GM19397 (cell line): ENCODE data around the gene ALDOB.
A peak's percentile ranks its signal among the peaks of the same experiment; 100 is the strongest.

Source experiments
- ATAC-seq: cut with Tn5 transposase; IDR thresholded peaks from one replicate; pipeline ENCODE4 v1.9.1; 2021; ENCODE audit warnings: mild to moderate bottlenecking, moderate library complexity; ENCODE audit not compliant: unreplicated experiment

The ALDOB gene

GRCh38 chr9:101435601-101436079 lies at the start of gene ALDOB:
Gene ALDOB, minus strand, starts transcription at chr9:101435774. Its CDS starts 4,887 bp downstream, at chr9:101430887.
- ATAC-seq = no peak

GRCh38 chr9:101484046-101484445 lies 48.5 kb upstream of the ALDOB start:
- ATAC-seq = no peak

- ATAC-seq = no peak
These were observed 45.7 kb upstream of the ALDOB start for GRCh38 chr9:101481261-101481660.

- ATAC-seq = no peak
These were observed 44.8 kb upstream of the ALDOB start for GRCh38 chr9:101480386-101480785.

GRCh38 chr9:101479338-101480030 lies 43.9 kb upstream of the ALDOB start:
- ATAC-seq = no peak

- no peak for ATAC-seq
These were observed 43.3 kb upstream of the ALDOB start for GRCh38 chr9:101478906-101479305.

GRCh38 chr9:101478444-101478843 lies 42.9 kb upstream of the ALDOB start:
- no peak for ATAC-seq

GRCh38 chr9:101477736-101478135 lies 42.2 kb upstream of the ALDOB start:
- ATAC-seq = no peak

- ATAC-seq = no peak
These were observed 41.6 kb upstream of the ALDOB start for GRCh38 chr9:101477214-101477613.

GRCh38 chr9:101476576-101477208 lies 41.1 kb upstream of the ALDOB start:
- ATAC-seq = no peak

GRCh38 chr9:101472891-101473290 lies 37.3 kb upstream of the ALDOB start:
- ATAC-seq = no peak

- no peak for ATAC-seq
These were observed 35.4 kb upstream of the ALDOB start for GRCh38 chr9:101470929-101471328.

- no peak for ATAC-seq
These were observed 34.4 kb upstream of the ALDOB start for GRCh38 chr9:101470021-101470420.

GRCh38 chr9:101469026-101469425 lies 33.5 kb upstream of the ALDOB start:
- ATAC-seq = no peak

GRCh38 chr9:101468116-101468515 lies 32.5 kb upstream of the ALDOB start:
- no peak for ATAC-seq

GRCh38 chr9:101467690-101468089 lies 32.1 kb upstream of the ALDOB start:
- no peak for ATAC-seq

- no peak for ATAC-seq
These were observed 31.3 kb upstream of the ALDOB start for GRCh38 chr9:101466863-101467262.

- ATAC-seq = no peak
These were observed 29.8 kb upstream of the ALDOB start for GRCh38 chr9:101465326-101465915.

- ATAC-seq = no peak
These were observed 27.8 kb upstream of the ALDOB start for GRCh38 chr9:101463397-101463796.

- no peak for ATAC-seq
These were observed 27.0 kb upstream of the ALDOB start for GRCh38 chr9:101462558-101462957.

- ATAC-seq = no peak
These were observed 25.4 kb upstream of the ALDOB start for GRCh38 chr9:101460965-101461364.

GRCh38 chr9:101458963-101459631 lies 23.5 kb upstream of the ALDOB start:
- ATAC-seq = peak; percentile 85
